ENCODE data around the gene CD160.
"Not testable (repeated sequence)": the region's sequence is repeated elsewhere in the genome, so short reads cannot be mapped to it uniquely, and the experiment has no call there.

CD160 gene

DNA sequence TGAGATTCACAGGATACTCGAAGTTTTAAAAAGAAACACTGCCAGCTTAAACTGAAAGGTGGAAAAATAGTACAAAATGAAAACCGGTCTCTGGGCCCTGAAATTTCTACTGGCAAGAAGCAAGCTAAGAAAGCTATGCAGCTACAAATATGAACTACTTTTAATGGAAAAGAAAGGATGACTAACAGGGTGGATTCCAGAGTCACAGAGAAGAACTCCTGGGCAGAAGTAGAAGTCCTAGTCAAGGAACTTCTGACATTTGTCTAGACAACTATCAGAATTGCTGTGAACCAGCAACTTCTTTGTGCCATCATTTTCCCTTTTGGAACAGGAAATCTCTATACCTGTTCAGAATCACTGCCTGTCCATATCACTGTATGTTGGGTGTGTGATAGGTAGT, 38.1 kb downstream of the CD160 start:
- H3K4me3 ChIP-seq (ENCODE audit: low read depth, low read length), result no peak overlapping the region
- TF ChIP-seq, protein P1, sequence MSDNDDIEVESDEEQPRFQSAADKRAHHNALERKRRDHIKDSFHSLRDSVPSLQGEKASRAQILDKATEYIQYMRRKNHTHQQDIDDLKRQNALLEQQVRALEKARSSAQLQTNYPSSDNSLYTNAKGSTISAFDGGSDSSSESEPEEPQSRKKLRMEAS (IDR thresholded peaks at IDR 0.05; ENCODE audit: low read depth, low read length), result no peak
- no peak for DNase-seq (ENCODE audit: low read depth)

DNA sequence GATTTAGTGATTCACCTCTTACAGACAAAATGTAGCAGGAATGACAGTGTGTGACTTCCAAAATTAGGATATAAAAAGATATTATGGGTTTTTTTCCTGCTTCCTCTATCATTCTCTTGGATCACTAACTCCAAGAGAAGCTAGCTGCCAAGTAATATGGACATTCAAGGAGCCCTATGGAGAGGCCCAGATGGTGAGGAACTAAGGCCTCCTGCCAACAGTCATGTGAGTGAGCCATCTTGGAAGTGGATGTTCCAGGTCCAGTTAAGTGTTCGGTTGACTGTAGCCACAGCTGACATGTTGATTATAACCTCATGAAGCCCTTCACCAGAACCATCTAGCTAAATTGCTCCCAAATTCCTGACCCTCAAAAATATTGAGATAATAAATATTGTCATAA, 38.8 kb downstream of the CD160 start:
- TF ChIP-seq, protein P2, sequence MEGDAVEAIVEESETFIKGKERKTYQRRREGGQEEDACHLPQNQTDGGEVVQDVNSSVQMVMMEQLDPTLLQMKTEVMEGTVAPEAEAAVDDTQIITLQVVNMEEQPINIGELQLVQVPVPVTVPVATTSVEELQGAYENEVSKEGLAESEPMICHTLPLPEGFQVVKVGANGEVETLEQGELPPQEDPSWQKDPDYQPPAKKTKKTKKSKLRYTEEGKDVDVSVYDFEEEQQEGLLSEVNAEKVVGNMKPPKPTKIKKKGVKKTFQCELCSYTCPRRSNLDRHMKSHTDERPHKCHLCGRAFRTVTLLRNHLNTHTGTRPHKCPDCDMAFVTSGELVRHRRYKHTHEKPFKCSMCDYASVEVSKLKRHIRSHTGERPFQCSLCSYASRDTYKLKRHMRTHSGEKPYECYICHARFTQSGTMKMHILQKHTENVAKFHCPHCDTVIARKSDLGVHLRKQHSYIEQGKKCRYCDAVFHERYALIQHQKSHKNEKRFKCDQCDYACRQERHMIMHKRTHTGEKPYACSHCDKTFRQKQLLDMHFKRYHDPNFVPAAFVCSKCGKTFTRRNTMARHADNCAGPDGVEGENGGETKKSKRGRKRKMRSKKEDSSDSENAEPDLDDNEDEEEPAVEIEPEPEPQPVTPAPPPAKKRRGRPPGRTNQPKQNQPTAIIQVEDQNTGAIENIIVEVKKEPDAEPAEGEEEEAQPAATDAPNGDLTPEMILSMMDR (IDR thresholded peaks at IDR 0.05; ENCODE audit: low read depth, low read length), result no peak
- TF ChIP-seq MYC (IDR thresholded peaks at IDR 0.05; ENCODE audit: low read depth, low read length) (no peak), POLR2A (IDR thresholded peaks at IDR 0.05; ENCODE audit: extremely low read depth, insufficient read length) (no peak)
- TF ChIP-seq, protein P1 (IDR thresholded peaks at IDR 0.05; ENCODE audit: low read depth, low read length), result no peak
- H3K4me3 ChIP-seq (ENCODE audit: low read depth, low read length), result no peak overlapping the region
- no peak for DNase-seq (ENCODE audit: low read depth)

DNA sequence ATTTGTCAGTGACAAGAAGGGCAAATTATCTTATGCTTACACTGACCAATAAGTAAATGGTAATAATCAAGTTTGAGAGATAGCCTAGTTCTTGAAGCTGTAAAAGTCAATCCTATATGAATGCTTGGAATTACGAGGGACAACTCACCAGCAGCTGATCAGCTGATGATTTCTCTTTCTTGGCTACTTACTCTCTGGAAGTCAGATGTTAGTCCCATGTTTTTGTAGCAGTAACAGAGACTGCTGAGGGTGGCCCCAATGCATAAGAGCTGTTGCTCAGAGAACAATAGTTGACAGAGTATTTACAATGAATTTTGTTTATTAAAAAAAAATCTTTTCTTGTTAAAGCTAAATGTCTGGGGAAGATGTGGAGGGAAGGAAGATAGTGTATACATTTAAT, 39.3 kb downstream of the CD160 start:
- TF ChIP-seq MYC (IDR thresholded peaks at IDR 0.05; ENCODE audit: low read depth, low read length) (no peak), POLR2A (IDR thresholded peaks at IDR 0.05; ENCODE audit: extremely low read depth, insufficient read length) (no peak)
- TF ChIP-seq, protein P2 (IDR thresholded peaks at IDR 0.05; ENCODE audit: low read depth, low read length), result no peak
- TF ChIP-seq, protein P1 (IDR thresholded peaks at IDR 0.05; ENCODE audit: low read depth, low read length), result no peak
- no peak for DNase-seq (ENCODE audit: low read depth)
- no peak overlapping the region for H3K4me3 ChIP-seq (ENCODE audit: low read depth, low read length)

DNA sequence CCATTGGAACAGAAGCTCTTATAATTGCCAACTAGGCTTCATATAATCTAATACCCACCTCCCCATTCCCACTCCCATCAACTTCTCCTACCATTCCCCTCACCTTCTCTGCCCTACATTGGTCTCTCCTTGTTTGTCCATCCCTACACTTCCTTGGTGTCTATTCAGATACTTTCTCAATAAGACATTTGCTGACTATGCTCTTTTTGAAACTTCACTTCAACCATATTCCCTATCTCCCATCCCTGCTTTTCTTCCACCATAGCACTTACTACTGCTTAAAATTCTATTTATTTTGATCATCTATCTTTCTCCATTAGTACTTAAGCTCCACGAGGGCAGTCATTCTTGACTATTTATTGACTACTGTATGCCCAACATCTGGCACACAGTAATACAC, 40.4 kb downstream of the CD160 start:
- no peak overlapping the region for H3K4me3 ChIP-seq (ENCODE audit: low read depth, low read length)
- no peak for DNase-seq (ENCODE audit: low read depth)
- TF ChIP-seq, protein P2 (IDR thresholded peaks at IDR 0.05; ENCODE audit: low read depth, low read length), result no peak
- TF ChIP-seq POLR2A (IDR thresholded peaks at IDR 0.05; ENCODE audit: extremely low read depth, insufficient read length), result no peak
- TF ChIP-seq MYC (IDR thresholded peaks at IDR 0.05; ENCODE audit: low read depth, low read length), result no peak
- TF ChIP-seq, protein P1 (IDR thresholded peaks at IDR 0.05; ENCODE audit: low read depth, low read length), result no peak

DNA sequence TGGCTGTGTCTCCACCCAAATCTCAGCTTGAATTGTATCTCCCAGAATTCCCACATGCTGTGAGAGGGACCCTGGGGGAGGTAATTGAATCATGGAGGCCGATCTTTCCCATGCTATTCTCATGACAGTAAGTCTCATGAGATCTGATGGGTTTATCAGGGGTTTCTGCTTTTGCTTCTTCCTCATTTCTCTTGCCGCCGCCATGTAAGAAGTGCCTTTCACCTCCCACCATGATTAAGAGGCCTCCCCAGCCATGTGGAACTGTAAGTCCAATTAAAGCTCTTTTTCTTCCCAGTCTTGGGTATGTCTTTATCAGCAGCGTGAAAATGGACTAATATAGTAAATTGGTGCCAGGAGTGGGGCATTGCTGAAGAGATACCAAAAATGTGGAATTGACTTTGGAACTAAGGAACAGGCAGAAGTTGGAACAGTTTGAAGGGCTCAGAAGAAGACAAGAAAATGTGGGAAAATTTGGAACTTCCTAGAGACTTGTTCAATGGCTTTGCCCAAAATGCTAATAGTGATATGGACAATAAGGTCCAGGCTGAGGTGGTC, 41.2 kb downstream of the CD160 start:
- not testable (repeated sequence) for DNase-seq (ENCODE audit: low read depth); H3K4me3 ChIP-seq (ENCODE audit: low read depth, low read length)

DNA sequence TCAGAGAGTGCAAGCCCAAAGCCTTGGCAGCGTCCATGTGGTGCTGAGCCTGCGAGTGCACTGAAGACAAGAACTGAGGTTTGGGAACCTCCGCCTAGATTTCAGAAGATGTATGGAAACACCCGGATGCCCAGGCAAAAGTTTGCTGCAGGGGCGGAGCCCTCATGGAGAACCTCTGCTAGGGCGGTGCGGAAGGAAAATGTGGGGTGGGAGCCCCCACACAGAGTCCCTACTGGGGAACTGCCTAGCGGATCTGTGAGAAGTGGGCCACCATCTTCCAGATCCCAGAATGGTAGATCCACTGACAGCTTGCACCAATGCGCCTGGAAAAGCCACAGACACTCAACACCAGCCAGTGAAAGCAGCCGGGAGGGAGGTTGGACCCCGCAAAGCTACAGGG, 42.2 kb downstream of the CD160 start:
- not testable (repeated sequence) for DNase-seq (ENCODE audit: low read depth); H3K4me3 ChIP-seq (ENCODE audit: low read depth, low read length)

DNA sequence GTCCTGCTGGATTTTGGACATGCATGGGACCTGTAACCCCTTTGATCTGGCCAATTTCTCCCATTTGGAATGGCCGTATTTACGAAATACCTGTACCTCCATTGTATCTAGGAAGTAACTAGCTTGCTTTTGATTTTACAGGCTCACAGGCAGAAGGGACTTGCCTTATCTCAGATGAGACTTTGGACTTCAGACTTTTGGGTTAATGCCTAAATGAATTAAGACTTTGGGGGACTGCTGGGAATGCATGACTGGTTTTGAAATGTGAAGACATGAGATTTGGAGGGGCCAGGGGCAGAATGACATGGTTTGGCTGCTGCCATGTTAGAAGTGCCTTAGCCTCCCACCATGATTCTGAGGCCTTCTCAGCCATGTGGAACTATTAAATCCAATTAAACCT, 42.7 kb downstream of the CD160 start:
- not testable (repeated sequence) for H3K4me3 ChIP-seq (ENCODE audit: low read depth, low read length); DNase-seq (ENCODE audit: low read depth)

DNA sequence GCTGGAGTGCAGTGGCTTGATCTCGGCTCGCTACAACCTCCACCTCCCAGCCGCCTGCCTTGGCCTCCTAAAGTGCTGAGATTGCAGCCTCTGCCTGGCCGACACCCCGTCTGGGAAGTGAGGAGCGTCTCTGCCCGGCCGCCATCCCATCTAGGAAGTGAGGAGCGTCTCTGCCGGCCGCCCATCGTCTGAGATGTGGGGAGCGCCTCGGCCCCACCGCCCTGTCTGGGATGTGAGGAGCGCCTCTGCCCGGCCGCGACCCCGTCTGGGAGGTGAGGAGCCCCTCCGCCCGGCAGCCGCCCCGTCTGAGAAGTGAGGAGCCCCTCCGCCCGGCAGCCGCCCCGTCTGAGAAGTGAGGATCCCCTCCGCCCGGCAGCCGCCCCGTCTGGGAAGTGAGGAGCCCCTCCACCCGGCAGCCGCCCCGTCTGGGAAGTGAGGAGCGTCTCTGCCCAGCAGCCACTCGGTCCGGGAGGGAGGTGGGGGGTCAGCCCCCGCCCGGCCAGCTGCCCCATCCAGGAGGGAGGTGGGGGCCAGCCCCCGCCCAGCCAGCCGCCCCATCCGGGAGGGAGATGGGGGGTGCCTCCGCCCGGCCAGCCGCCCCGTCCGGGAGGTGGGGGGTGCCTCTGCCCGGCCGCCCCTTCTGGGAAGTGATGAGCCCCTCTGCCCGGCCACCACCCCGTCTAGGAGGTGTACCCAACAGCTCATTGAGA, 45.1 kb downstream of the CD160 start:
- H3K4me3 ChIP-seq (ENCODE audit: low read depth, low read length); DNase-seq (ENCODE audit: low read depth): not testable (repeated sequence)

DNA sequence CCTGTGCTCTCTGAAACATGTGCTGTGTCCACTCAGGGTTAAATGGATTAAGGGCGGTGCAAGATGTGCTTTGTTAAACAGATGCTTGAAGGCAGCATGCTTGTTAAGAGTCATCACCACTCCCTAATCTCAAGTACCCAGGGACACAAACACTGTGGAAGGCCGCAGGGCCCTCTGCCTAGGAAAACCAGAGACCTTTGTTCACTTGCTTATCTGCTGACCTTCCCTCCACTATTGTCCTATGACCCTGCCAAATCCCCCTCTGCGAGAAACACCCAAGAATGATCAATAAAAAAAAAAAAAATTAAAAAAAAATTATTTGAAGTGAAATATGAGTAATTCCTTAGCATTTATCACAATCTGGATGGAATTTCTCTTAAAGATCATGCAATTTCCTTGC, 45.8 kb downstream of the CD160 start:
- DNase-seq (ENCODE audit: low read depth); H3K4me3 ChIP-seq (ENCODE audit: low read depth, low read length): not testable (repeated sequence)

DNA sequence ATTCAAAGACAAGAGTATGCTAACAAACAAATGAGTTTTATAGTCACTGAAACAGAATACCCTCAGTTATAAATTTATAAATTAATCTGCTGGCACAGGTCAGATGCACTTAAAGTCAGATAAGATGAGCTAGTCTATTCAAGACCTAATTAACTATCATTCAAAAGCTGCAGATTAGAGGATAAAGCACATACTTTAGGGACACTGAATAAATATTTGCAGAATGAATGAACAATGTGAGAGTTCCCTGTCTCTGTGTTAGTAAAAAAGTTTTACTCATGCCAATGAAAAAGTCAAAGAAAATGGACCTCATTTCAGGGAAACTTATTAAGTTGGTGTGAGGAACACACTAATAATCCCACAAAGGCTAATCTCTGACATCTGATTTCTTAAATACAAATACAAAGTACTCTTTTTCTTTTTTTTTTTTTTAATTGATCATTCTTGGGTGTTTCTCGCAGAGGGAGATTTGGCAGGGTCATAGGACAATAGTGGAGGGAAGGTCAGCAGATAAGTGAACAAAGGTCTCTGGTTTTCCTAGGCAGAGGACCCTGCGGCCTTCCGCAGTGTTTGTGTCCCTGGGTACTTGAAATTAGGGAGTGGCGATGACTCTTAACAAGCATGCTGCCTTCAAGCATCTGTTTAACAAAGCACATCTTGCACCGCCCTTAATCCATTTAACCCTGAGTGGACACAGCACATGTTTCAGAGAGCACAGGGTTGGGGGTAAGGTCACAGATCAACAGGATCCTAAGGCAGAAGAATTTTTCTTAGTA, 46.5 kb downstream of the CD160 start:
- H3K4me3 ChIP-seq (ENCODE audit: low read depth, low read length); DNase-seq (ENCODE audit: low read depth): not testable (repeated sequence)

DNA sequence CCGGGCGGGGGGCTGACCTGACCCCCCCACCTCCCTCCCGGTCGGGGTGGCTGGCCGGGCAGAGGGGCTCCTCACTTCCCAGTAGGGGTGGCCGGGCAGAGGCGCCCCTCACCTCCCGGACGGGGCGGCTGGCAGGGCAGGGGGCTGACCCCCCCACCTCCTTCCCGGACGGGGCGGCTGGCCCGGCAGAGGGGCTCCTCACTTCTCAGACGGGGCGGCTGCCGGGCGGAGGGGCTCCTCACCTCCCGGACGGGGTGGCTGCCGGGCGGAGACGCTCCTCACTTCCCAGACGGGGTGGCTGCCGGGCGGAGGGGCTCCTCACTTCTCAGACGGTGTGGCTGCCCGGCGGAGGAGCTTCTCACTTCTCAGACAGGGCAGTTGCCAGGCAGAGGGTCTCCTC, 47.6 kb downstream of the CD160 start:
- H3K4me3 ChIP-seq (ENCODE audit: low read depth, low read length); DNase-seq (ENCODE audit: low read depth): not testable (repeated sequence)

DNA sequence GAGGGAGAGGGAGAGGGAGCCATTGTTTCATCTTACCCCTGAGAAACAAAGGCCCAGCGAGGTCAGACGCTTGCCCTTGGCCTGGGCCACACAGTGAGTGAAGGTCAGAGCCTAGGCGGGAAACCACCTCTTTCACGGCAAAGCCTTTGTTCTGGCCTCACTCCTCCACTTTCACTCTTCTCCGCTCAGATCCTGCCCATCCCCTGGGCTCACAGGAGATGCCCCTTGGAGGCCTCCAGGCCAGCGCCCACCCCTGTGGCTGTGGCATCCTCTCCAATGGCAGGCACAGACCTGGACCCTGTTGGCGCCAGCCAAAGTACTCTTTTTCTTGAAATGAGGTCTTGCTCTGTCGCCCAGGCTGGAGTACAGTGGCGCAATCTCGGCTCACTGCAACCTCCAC, 48.7 kb downstream of the CD160 start:
- DNase-seq (ENCODE audit: low read depth); H3K4me3 ChIP-seq (ENCODE audit: low read depth, low read length): not testable (repeated sequence)
